Midbrain (tissue), 1 donor: ENCODE results near the gene ZNF782.
"Not testable (repeated sequence)": the region's sequence is repeated elsewhere in the genome, so short reads cannot be mapped to it uniquely, and the experiment has no call there.

Source experiments
- DNase-seq: peaks from one replicate; lab custom pipeline; 2025; lab: John Stamatoyannopoulos, UW

The ZNF782 gene

GRCh38 chr9:96852676-96853075, 1.6 kb downstream of the ZNF782 start:
- DNase-seq = no peak

GRCh38 chr9:96844040-96844439, 10.3 kb downstream of the ZNF782 start:
- no peak for DNase-seq

GRCh38 chr9:96818533-96818932, 35.8 kb downstream of the ZNF782 start:
- DNase-seq = no peak

DNA sequence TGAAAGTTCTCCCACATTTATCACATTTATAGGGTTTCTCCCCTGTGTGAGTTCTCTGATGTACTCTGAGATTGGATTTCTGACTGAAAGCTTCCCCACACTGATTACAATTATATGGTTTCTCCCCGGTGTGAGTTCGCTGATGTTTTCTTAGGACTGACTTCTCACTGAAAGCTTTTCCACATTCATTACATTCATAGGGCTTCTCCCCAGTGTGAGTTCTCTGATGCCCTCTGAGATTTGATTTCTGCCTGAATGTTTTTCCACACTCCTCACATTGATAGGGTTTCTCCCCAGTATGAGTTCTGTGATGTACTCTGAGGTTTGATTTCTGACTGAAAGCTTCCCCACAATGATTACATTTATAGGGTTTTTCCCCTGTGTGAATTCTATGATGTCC, 36.3 kb downstream of the ZNF782 start:
- DNase-seq = no peak

DNA sequence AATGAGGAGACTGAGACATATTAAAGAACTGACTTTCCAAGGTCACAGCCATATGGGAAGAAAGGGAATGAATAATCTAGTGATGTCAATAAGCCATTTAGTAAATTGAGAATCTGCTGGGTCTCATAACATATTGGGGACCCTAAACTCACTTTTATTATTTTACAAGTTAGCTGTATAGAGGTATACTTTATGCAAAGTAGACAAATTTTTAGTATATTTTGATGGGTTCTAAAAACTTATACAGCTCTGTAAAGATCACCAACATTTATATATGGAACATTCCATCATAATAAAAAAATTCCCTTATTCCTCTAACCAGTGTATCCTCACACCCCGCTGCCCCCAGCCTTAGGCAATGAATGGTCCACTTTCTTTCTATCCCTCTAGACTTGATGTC, 40.7 kb downstream of the ZNF782 start:
- DNase-seq = no peak

- DNase-seq = not testable (repeated sequence)
Measured at GRCh38 chr9:96798959-96799358, 55.4 kb downstream of the ZNF782 start.

- DNase-seq = no peak
Measured at GRCh38 chr9:96784021-96784420, 70.3 kb downstream of the ZNF782 start.

- no peak for DNase-seq
Measured at GRCh38 chr9:96782235-96782634, 72.1 kb downstream of the ZNF782 start.

GRCh38 chr9:96781552-96781951, 72.8 kb downstream of the ZNF782 start:
- no peak for DNase-seq

DNA sequence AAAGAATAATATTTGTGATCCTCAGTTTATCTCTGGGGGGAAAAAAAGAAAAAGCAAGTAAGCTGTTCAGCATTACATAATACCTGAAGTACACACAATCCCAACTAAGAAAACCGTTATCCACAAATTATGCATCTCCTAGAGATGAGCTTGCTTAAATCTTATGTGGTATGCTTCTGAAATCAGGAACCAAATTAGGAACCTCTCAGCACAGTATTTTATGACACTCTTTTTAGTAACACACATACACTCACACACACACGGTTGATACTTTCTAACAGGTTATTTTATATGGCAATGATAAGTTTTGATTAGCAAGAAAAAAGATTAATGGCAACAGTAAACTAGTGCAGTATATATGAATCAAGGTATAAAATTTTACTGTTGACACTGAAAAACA, 75.2 kb downstream of the ZNF782 start:
- DNase-seq = no peak

DNA sequence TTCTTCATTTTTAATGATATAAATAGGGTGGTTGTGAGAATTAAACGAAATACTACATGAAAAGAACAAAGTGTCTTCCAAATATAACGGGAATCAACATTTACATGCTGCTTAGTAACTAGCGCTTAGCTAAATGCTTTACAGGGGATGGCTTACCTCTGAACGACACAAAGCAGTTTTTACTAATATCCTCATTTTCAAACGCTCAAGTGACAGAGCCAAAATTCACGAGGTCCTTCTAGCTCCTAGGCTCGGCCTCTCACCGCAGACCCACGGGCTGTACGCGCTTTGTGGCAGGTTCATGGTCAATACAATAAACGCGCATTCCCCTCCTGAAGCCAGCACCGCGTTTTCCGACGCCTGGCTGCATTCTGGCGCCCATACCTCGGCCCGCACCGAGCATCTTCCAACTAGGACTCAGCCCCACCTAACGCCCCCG, 76.9 kb downstream of the ZNF782 start:
- no peak for DNase-seq

DNA sequence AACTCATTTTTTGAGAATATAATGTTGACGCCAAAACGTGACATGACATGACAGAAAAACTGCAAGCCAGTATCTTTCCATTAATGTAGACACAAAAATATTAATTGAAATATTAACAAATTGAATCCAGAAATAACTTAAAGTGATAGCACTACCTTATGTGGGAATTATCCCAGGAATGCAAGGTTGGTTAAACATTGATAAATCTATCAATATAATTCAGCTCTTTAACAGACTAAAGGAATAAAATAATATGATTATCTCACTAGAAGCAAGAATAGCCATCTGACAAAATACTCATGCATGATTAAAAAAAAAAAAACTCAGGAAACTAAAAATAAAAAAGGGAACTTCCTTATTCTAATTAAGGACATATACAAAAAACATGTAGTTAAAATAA, 83.2 kb downstream of the ZNF782 start:
- no peak for DNase-seq

GRCh38 chr9:96769989-96770388, 84.3 kb downstream of the ZNF782 start:
- no peak for DNase-seq
